Suppressor macrophage treated with lipopolysaccharide for 4 hours (primary cell): ENCODE measurements around the gene GNA15.
"Not testable (repeated sequence)": the region's sequence is repeated elsewhere in the genome, so short reads cannot be mapped to it uniquely, and the experiment has no call there.

ENCODE experiments used
- DNase-seq: peaks from one replicate; pipeline ENCODE4 v3.0.0-alpha.2; 2020

GNA15 gene

GRCh38 chr19:3178377-3178972 is 42.6 kb downstream of the GNA15 start, which contains the start of gene S1PR4:
TSS of gene S1PR4 (plus strand) at chr19:3178769. CDS start at chr19:3178793, 24 bp downstream.
- no peak for DNase-seq

GRCh38 chr19:3178973-3179738 is 43.3 kb downstream of the GNA15 start:
- DNase-seq = no peak

DNA sequence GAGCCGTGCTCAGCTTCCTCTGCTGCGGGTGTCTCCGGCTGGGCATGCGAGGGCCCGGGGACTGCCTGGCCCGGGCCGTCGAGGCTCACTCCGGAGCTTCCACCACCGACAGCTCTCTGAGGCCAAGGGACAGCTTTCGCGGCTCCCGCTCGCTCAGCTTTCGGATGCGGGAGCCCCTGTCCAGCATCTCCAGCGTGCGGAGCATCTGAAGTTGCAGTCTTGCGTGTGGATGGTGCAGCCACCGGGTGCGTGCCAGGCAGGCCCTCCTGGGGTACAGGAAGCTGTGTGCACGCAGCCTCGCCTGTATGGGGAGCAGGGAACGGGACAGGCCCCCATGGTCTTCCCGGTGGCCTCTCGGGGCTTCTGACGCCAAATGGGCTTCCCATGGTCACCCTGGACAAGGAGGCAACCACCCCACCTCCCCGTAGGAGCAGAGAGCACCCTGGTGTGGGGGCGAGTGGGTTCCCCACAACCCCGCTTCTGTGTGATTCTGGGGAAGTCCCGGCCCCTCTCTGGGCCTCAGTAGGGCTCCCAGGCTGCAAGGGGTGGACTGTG is 44.0 kb downstream of the GNA15 start:
- DNase-seq = no peak

- no peak for DNase-seq
Measured at GRCh38 chr19:3183721-3184641, 48.1 kb downstream of the GNA15 start.

DNA sequence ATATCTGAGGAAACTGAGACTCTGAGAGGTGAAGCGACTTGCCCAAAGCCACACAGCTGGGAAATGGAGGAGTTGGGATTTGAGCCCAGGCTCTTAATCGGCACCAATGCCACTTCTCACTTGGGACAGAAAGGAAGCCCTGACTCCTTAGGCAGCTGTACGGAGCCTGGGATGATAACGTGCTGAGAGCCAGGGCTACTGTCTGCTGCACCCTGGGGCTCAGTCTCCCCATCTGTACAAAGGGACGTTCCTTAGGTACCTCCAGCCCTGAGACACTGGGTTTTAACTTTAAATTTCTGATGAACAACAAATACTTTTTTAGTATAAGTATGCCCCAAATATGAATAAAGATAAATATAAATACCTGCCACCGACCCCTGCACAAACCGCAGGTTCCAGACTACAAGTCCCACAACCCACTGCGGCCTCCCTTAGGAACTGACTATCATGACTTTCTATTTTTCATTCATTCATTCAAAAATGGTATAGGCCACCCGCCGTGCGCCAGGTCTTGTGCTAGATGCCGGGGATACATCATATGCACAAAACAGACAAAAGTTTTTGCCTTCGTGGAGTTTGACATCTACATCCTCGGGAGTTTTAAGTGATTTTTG is 49.1 kb downstream of the GNA15 start:
- DNase-seq = no peak

DNA sequence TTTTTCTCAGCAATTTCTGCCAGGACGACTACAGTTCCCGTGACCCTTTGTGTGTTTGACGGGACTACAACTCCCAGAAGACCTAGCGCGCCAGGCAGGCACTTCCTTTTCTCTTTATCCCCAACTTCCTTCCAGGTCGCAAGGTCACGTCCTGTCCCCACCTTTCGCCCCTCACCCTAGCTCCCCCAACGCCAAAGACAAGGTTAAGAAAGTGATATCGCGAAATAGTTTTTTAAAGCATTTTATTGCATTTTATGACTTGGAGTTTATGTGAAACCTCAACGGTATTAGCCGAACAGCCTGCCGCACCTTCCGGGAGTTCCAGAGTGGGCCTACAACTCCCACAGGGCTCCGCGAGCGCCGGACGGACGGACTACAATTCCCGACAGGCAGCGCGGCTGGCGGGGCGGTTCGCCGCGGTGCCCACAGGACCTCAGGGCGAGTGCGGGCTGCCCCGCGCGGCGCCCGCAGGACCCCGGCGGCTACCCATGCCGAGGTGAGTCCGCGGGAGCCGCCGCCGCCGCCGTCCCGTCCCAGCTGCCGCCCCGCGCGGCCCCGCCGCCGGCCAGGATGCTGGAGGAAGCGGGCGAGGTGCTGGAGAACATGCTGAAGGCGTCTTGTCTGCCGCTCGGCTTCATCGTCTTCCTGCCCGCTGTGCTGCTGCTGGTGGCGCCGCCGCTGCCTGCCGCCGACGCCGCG is 49.8 kb downstream of the GNA15 start, which contains the start of gene NCLN:
TSS of gene NCLN (plus strand) at position 470 of the 699 bp plus-strand sequence. CDS start at position 571, 101 bp downstream.
- peak; percentile 96 for DNase-seq

GRCh38 chr19:3186160-3186688 is 50.4 kb downstream of the GNA15 start:
- DNase-seq = no peak

- no peak for DNase-seq
Measured at GRCh38 chr19:3186891-3187661, 51.2 kb downstream of the GNA15 start.

- no peak for DNase-seq
Measured at GRCh38 chr19:3187662-3188511, 52.1 kb downstream of the GNA15 start.

- no peak for DNase-seq
Measured at GRCh38 chr19:3188627-3189596, 53.1 kb downstream of the GNA15 start.

- DNase-seq = no peak
Measured at GRCh38 chr19:3189702-3190469, 54.1 kb downstream of the GNA15 start.

- DNase-seq = no peak
Measured at GRCh38 chr19:3190470-3190770, 54.6 kb downstream of the GNA15 start.

DNA sequence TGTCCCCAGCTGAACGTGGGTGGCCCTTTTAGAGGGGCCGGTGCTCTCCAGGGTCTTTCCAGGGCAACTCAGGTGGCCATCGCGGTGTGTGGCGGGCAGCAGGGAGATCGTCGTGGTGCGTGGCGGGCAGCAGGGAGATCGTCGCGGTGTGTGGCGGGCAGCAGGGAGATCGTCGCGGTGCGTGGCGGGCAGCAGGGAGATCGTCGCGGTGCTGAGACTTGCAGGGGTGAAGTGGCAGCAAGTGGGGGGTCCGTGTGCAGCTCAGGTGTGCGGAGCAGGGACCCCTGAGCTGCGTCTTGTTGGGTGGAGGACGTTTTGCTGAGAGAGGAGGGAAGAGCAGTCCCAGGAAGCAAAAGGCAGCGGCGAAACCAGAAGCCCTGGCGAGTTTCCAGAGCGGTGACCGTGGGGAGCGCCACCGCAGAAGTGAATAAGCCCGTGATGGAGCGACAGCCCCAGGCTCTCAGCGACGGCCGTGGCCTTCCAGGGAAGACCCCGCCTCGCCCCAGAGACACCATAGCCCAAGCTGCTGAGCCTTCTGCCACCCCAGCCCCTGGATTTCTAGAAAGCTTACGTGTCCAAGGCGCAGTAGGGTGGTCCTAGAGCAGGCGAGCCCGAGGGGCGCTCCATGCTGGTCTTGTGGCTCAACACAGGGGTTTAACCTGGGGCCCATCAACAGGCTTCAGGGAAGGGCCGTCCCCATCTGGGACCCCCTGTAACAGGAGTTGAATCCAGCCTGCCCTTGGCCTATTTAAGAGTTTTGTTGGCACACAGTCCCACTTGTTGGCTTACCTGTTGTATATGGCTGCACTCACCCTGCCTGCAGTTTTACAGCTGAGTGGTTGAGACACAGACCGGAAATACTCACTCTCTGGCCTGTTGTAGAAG is 55.3 kb downstream of the GNA15 start:
- no peak for DNase-seq

GRCh38 chr19:3191806-3192104 is 55.9 kb downstream of the GNA15 start:
- DNase-seq = not testable (repeated sequence)

GRCh38 chr19:3192228-3192635 is 56.4 kb downstream of the GNA15 start:
- no peak for DNase-seq

DNA sequence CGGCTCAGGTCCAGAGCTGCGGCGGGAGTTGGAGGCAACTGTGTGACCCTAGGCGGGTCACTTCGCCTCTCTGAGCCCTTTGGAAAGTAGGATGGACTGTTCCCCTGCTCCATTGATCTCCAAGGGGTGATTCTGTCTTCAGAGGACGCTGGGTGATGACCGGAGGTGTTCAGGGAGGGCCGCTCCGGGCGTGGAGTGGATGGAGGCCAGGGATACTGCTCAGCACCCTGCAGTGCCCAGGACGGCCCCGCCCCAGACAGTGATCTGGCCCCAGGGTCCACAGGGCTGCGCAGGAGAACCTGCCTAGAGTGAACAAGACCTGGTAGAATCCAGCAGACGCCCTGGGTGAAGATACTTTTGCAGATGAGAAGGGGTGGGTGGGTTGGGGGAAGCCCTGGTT is 56.9 kb downstream of the GNA15 start:
- no peak for DNase-seq
